Nephron (organoid): Measurements from ENCODE around the gene RANGRF.

Source experiments
- H3K27ac Mint-ChIP-seq, 3 experiments: 2 replicates each; pipeline ENCODE4 v1.8.0; 2020; ENCODE audit warnings: mixed read lengths in 3 of 3, mild to moderate bottlenecking in 2 of 3, moderate library complexity in 1 of 3
- H3K27me3 Mint-ChIP-seq: 2 replicates; pipeline ENCODE4 v1.8.0; 2021; ENCODE audit warnings: low read depth, mild to moderate bottlenecking, moderate library complexity, mixed read lengths
- H3K36me3 Mint-ChIP-seq: 2 replicates; pipeline ENCODE4 v1.8.0; 2020; ENCODE audit warnings: low read depth, mixed read lengths
- H3K4me1 Mint-ChIP-seq: 2 replicates; pipeline ENCODE4 v1.8.0; 2020; ENCODE audit warnings: mixed read lengths
- H3K4me3 Mint-ChIP-seq, 3 experiments: 2 replicates each; pipeline ENCODE4 v1.8.0; 2020; ENCODE audit warnings: mild to moderate bottlenecking in 3 of 3, mixed read lengths in 3 of 3, moderate library complexity in 2 of 3
- H3K9me3 Mint-ChIP-seq: 2 replicates; pipeline ENCODE4 v1.8.0; 2020; ENCODE audit warnings: mixed read lengths
- CTCF ChIP-seq, 3 experiments: fragments of 200-600 bp; sonication (generic); IDR thresholded peaks; one replicate each; pipeline ENCODE4 v1.5.0; 2021; ENCODE audit warnings: antibody characterized with exemption in 3 of 3; ENCODE audit not compliant: unreplicated experiment in 3 of 3

Gene RANGRF

GRCh38 chr17:8320262-8320661 is 31.8 kb downstream of the RANGRF start:
- H3K4me3 Mint-ChIP-seq, result no peak overlapping the region
- no peak overlapping the region for H3K27ac Mint-ChIP-seq
- no peaks in the 10 kb centered on the region for H3K9me3 Mint-ChIP-seq
- peaks cover 49% of the 10 kb centered on the region for H3K27me3 Mint-ChIP-seq
- no peak for TF ChIP-seq CTCF (IDR thresholded peaks at IDR 0.05; ENCODE audit: unreplicated experiment in 3 of 3)
- no peaks in the 10 kb centered on the region for H3K36me3 Mint-ChIP-seq
- H3K4me1 Mint-ChIP-seq, result no peaks in the 10 kb centered on the region

GRCh38 chr17:8320990-8321389 is 32.5 kb downstream of the RANGRF start:
- Mint-ChIP-seq H3K27ac (no peak overlapping the region), H3K36me3 (no peaks in the 10 kb centered on the region), H3K27me3 (peaks cover 44% of the 10 kb centered on the region), H3K4me3 (no peak overlapping the region), H3K9me3 (no peaks in the 10 kb centered on the region), H3K4me1 (no peaks in the 10 kb centered on the region)
- TF ChIP-seq CTCF (IDR thresholded peaks at IDR 0.05; ENCODE audit: unreplicated experiment in 3 of 3), result no peak

- Mint-ChIP-seq H3K4me3 (no peak overlapping the region), H3K36me3 (no peaks in the 10 kb centered on the region), H3K27ac (no peak overlapping the region), H3K4me1 (peaks cover 7% of the 10 kb centered on the region), H3K9me3 (no peaks in the 10 kb centered on the region), H3K27me3 (peaks cover 34% of the 10 kb centered on the region)
- no peak for TF ChIP-seq CTCF (IDR thresholded peaks at IDR 0.05; ENCODE audit: unreplicated experiment in 3 of 3)
Measured at GRCh38 chr17:8322061-8322460, 33.6 kb downstream of the RANGRF start.

GRCh38 chr17:8324132-8324531 is 35.7 kb downstream of the RANGRF start:
- H3K4me3 Mint-ChIP-seq, result peak overlapping the region in 1 of 3 experiments; percentile 35
- H3K27me3 Mint-ChIP-seq, result peaks cover 22% of the 10 kb centered on the region
- TF ChIP-seq CTCF (IDR thresholded peaks at IDR 0.05; ENCODE audit: unreplicated experiment in 3 of 3), result no peak
- H3K4me1 Mint-ChIP-seq, result peaks cover 7% of the 10 kb centered on the region
- no peak overlapping the region for H3K27ac Mint-ChIP-seq
- no peaks in the 10 kb centered on the region for H3K36me3 Mint-ChIP-seq
- H3K9me3 Mint-ChIP-seq, result no peaks in the 10 kb centered on the region

- TF ChIP-seq CTCF (IDR thresholded peaks at IDR 0.05; ENCODE audit: unreplicated experiment in 3 of 3), result no peak
- Mint-ChIP-seq H3K27me3 (peaks cover 21% of the 10 kb centered on the region), H3K4me1 (peaks cover 7% of the 10 kb centered on the region), H3K4me3 (peak overlapping the region in 2 of 3 experiments; percentile 32 to 41), H3K36me3 (no peaks in the 10 kb centered on the region), H3K27ac (no peak overlapping the region), H3K9me3 (no peaks in the 10 kb centered on the region)
Measured at GRCh38 chr17:8324923-8325322, 36.5 kb downstream of the RANGRF start.

GRCh38 chr17:8326511-8327302 is 38.2 kb downstream of the RANGRF start:
- H3K36me3 Mint-ChIP-seq, result no peaks in the 10 kb centered on the region
- TF ChIP-seq CTCF (IDR thresholded peaks at IDR 0.05; ENCODE audit: unreplicated experiment in 3 of 3), result no peak
- H3K4me1 Mint-ChIP-seq, result peaks cover 7% of the 10 kb centered on the region
- H3K4me3 Mint-ChIP-seq, result peak overlapping the region; percentile 79 to 85 (median 83)
- H3K27me3 Mint-ChIP-seq, result peaks cover 14% of the 10 kb centered on the region
- H3K27ac Mint-ChIP-seq, result peak overlapping the region; percentile 72 to 83 (median 76)
- no peaks in the 10 kb centered on the region for H3K9me3 Mint-ChIP-seq
